ENCODE data around the gene GBGT1.

- TF ChIP-seq CTCF (IDR thresholded peaks at IDR 0.05), result no peak
- no peak for TF ChIP-seq CHD2 (IDR thresholded peaks at IDR 0.05; ENCODE audit: low read length, partially characterized antibody)
- no peak for TF ChIP-seq TCF12 (IDR thresholded peaks at IDR 0.05)
- no peak for TF ChIP-seq TAF1 (IDR thresholded peaks at IDR 0.05; ENCODE audit: borderline replicate concordance, low read depth, low read length)
- no peak for TF ChIP-seq REST (IDR thresholded peaks at IDR 0.05; ENCODE audit: low read depth, low read length)
- TF ChIP-seq EZH2phosphoT487 (IDR thresholded peaks at IDR 0.05; ENCODE audit: borderline replicate concordance, low read depth), result no peak
- TF ChIP-seq JUND (IDR thresholded peaks at IDR 0.05), result no peak
Measured at GRCh38 chr9:133165452-133165730, 1.7 kb upstream of the GBGT1 start.
